Esophagus muscularis mucosa (tissue), 3 donors: ENCODE measurements around the gene LIMK1.

Source experiments
- POLR2A ChIP-seq: fragments of 450-650 bp; IDR thresholded peaks from one replicate; pipeline ENCODE4 v1.6.1; 2017; ENCODE audit warnings: antibody characterized with exemption, moderate library complexity, mild to moderate bottlenecking, low read depth
- POLR2AphosphoS5 ChIP-seq, 2 donors: sonication (generic); formaldehyde crosslinking; IDR thresholded peaks; one replicate each; pipeline ENCODE4 v1.6.1; 2017; ENCODE audit warnings: antibody characterized with exemption in 2 of 2
- TF ChIP-seq, protein P1 (sequence below), 3 experiments: fragments of 200-600 bp in 2 of 3; fragments of 450-650 bp in 1 of 3; sonication (generic) in 2 of 3; IDR thresholded peaks; one replicate each; pipeline ENCODE4 v1.5.1; 2017 to 2019; ENCODE audit warnings: antibody characterized with exemption in 3 of 3, mild to moderate bottlenecking in 2 of 3, moderate library complexity in 1 of 3

GRCh38 chr7:74074770-74075169 lies 8.8 kb upstream of the LIMK1 start:
- TF ChIP-seq, protein P1, sequence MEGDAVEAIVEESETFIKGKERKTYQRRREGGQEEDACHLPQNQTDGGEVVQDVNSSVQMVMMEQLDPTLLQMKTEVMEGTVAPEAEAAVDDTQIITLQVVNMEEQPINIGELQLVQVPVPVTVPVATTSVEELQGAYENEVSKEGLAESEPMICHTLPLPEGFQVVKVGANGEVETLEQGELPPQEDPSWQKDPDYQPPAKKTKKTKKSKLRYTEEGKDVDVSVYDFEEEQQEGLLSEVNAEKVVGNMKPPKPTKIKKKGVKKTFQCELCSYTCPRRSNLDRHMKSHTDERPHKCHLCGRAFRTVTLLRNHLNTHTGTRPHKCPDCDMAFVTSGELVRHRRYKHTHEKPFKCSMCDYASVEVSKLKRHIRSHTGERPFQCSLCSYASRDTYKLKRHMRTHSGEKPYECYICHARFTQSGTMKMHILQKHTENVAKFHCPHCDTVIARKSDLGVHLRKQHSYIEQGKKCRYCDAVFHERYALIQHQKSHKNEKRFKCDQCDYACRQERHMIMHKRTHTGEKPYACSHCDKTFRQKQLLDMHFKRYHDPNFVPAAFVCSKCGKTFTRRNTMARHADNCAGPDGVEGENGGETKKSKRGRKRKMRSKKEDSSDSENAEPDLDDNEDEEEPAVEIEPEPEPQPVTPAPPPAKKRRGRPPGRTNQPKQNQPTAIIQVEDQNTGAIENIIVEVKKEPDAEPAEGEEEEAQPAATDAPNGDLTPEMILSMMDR (IDR thresholded peaks at IDR 0.05): no peak
- TF ChIP-seq POLR2A (no peak), POLR2AphosphoS5 (IDR thresholded peaks at IDR 0.05) (no peak)
